ENCODE measurements around the gene MATN3. TPM values are rescaled to one million over a fixed set of nuclear protein-coding genes. Genes with fewer than 3 reads are reported as not detected.

Gene MATN3
- total and polyA plus RNA-seq, 2 of the 8 experiments (the other 6 are each of a cell fraction or from before 2014, with no cell fraction given): 3.0 to 9.9 TPM

GRCh38 chr2:20023688-20024087, 11.2 kb upstream of the MATN3 start (continued):
- no peak for TF ChIP-seq USF2 (IDR thresholded peaks at IDR 0.05; ENCODE audit: low read length)

Data from H1 (cell line).